Measurements from ENCODE around the gene SHROOM4.

SHROOM4 gene

GRCh38 chrX:50779694-50780093, 34.3 kb downstream of the SHROOM4 start:
- DNase-seq, result no peak

- no peak for DNase-seq
Observed at GRCh38 chrX:50778272-50778671, 35.7 kb downstream of the SHROOM4 start.

GRCh38 chrX:50776248-50776647, 37.7 kb downstream of the SHROOM4 start:
- DNase-seq, result no peak

GRCh38 chrX:50771382-50771781, 42.6 kb downstream of the SHROOM4 start:
- no peak for DNase-seq

GRCh38 chrX:50770702-50771101, 43.3 kb downstream of the SHROOM4 start:
- no peak for DNase-seq

- no peak for DNase-seq
Observed at GRCh38 chrX:50769389-50770063, 44.5 kb downstream of the SHROOM4 start.

GRCh38 chrX:50768801-50769200, 45.2 kb downstream of the SHROOM4 start:
- no peak for DNase-seq

GRCh38 chrX:50765986-50766385, 48.0 kb downstream of the SHROOM4 start:
- no peak for DNase-seq

GRCh38 chrX:50762578-50762977, 51.4 kb downstream of the SHROOM4 start:
- no peak for DNase-seq

GRCh38 chrX:50756276-50756675, 57.7 kb downstream of the SHROOM4 start:
- no peak for DNase-seq

GRCh38 chrX:50751091-50751490, 62.9 kb downstream of the SHROOM4 start:
- DNase-seq, result no peak

GRCh38 chrX:50747471-50747900, 66.5 kb downstream of the SHROOM4 start:
- DNase-seq, result no peak

- DNase-seq, result no peak
Observed at GRCh38 chrX:50736656-50737055, 77.3 kb downstream of the SHROOM4 start.

- no peak for DNase-seq
Observed at GRCh38 chrX:50726296-50726695, 87.7 kb downstream of the SHROOM4 start.

- no peak for DNase-seq
Observed at GRCh38 chrX:50725310-50725709, 88.7 kb downstream of the SHROOM4 start.

- no peak for DNase-seq
Observed at GRCh38 chrX:50723006-50723405, 91.0 kb downstream of the SHROOM4 start.

- no peak for DNase-seq
Observed at GRCh38 chrX:50721764-50722521, 92.1 kb downstream of the SHROOM4 start.

- no peak for DNase-seq
Observed at GRCh38 chrX:50719614-50720013, 94.4 kb downstream of the SHROOM4 start.

- DNase-seq, result no peak
Observed at GRCh38 chrX:50718776-50719175, 95.2 kb downstream of the SHROOM4 start.

GRCh38 chrX:50716706-50717105, 97.3 kb downstream of the SHROOM4 start:
- DNase-seq, result no peak

GRCh38 chrX:50712777-50713176, 101.2 kb downstream of the SHROOM4 start:
- DNase-seq, result no peak

- no peak for DNase-seq
Observed at GRCh38 chrX:50711907-50712306, 102.1 kb downstream of the SHROOM4 start.

- DNase-seq, result no peak
Observed at GRCh38 chrX:50707955-50708699, 105.9 kb downstream of the SHROOM4 start.

- DNase-seq, result no peak
Observed at GRCh38 chrX:50707405-50707804, 106.6 kb downstream of the SHROOM4 start.

Data from activated CD8-positive, alpha-beta memory T cell treated with anti-CD3 and anti-CD28 coated beads, Interleukin-2, amount 50 U/mL, for 48 hours (primary cell).